ENCODE data around the gene CHPF2.

CHPF2 gene

GRCh38 chr7:151238190-151238810, 6.0 kb downstream of the CHPF2 start:
- TF ChIP-seq, protein P1, sequence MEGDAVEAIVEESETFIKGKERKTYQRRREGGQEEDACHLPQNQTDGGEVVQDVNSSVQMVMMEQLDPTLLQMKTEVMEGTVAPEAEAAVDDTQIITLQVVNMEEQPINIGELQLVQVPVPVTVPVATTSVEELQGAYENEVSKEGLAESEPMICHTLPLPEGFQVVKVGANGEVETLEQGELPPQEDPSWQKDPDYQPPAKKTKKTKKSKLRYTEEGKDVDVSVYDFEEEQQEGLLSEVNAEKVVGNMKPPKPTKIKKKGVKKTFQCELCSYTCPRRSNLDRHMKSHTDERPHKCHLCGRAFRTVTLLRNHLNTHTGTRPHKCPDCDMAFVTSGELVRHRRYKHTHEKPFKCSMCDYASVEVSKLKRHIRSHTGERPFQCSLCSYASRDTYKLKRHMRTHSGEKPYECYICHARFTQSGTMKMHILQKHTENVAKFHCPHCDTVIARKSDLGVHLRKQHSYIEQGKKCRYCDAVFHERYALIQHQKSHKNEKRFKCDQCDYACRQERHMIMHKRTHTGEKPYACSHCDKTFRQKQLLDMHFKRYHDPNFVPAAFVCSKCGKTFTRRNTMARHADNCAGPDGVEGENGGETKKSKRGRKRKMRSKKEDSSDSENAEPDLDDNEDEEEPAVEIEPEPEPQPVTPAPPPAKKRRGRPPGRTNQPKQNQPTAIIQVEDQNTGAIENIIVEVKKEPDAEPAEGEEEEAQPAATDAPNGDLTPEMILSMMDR (IDR thresholded peaks at IDR 0.05; ENCODE audit: insufficient read depth, low read depth, low read length, missing control alignments), result no peak
- no peak overlapping the region for H3K4me3 ChIP-seq (ENCODE audit: low read depth, low read length)
- no peak for DNase-seq (ENCODE audit: low read depth)

- H3K4me3 ChIP-seq (ENCODE audit: low read depth, low read length), result no peak overlapping the region
- no peak for DNase-seq (ENCODE audit: low read depth)
- TF ChIP-seq, protein P1 (IDR thresholded peaks at IDR 0.05; ENCODE audit: insufficient read depth, low read depth, low read length, missing control alignments), result no peak
Observed at GRCh38 chr7:151238924-151239836, 6.9 kb downstream of the CHPF2 start.

DNA sequence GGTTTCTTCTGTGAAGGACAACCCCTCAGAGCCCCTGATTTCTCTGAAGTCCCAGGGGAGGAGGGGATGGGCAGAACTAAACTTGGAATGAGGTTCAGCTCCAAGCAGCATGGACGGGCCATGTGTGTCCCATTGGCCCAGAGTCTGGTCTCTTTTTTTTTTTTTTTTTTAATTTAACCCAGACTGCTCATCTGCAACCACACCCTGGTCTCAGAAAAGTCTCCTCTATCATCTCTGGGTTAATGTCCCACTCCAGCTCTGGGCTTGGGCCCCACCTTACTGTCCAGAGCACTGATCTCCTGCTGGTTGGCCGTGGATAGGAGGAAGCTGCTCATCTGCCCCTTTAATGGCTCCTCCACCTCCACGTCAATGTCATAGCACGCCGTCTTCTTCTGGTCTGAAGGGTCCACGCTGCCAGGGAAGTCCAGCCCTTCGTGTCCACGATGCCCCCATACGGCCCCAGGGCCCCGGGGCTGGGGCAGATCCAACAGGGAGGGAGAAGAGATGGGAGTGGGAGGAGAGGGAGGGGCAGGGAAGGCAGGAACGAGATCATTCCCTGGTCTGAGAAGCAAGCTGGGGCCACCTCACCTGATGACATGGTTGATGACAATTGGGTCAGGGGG, 7.7 kb downstream of the CHPF2 start:
- no peak overlapping the region for H3K4me3 ChIP-seq (ENCODE audit: low read depth, low read length)
- no peak for DNase-seq (ENCODE audit: low read depth)
- TF ChIP-seq, protein P1 (IDR thresholded peaks at IDR 0.05; ENCODE audit: insufficient read depth, low read depth, low read length, missing control alignments), result no peak

DNA sequence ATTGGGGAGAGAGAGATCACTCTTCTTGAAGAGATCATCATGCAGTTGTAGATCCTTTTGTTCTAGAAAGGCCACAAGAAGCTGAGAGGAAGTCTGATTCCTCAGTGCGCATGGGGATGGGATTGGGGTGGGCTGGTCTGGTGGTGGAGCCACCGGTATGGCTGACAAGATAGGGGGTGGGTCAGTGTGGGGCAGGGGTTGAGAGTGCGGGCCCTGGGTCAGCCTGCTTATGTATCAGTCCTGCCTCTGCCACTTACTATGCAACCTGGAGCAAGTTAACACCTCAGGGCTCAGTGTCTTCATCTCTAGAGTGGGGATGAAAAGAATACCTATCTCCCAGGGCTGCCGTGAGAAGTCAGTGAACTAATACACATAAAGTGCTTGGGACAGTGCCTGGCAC, 8.3 kb downstream of the CHPF2 start:
- DNase-seq (ENCODE audit: low read depth), result no peak
- H3K4me3 ChIP-seq (ENCODE audit: low read depth, low read length), result no peak overlapping the region
- TF ChIP-seq, protein P1 (IDR thresholded peaks at IDR 0.05; ENCODE audit: insufficient read depth, low read depth, low read length, missing control alignments), result no peak

- TF ChIP-seq, protein P1 (IDR thresholded peaks at IDR 0.05; ENCODE audit: insufficient read depth, low read depth, low read length, missing control alignments), result no peak
- no peak for DNase-seq (ENCODE audit: low read depth)
- H3K4me3 ChIP-seq (ENCODE audit: low read depth, low read length), result no peak overlapping the region
Observed at GRCh38 chr7:151240942-151241754, 8.9 kb downstream of the CHPF2 start.

DNA sequence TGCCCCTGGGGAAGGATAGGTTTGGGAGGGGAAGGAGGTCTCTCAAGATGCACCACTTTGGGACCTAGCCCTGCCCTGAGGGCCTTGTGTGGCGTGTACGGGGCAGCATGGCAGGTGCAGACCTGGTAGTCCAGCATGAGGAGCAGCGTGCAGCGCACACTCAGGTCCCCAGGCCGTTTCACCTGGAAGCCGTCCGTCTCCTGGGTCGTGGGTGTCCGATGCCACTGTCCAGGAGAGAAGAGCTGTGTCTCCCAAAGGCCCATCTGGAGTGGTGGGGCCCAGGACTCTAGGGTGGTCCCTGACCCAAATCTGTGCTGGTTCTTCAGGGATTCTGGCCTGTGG, 9.4 kb downstream of the CHPF2 start:
- H3K4me3 ChIP-seq (ENCODE audit: low read depth, low read length), result no peak overlapping the region
- TF ChIP-seq, protein P1 (IDR thresholded peaks at IDR 0.05; ENCODE audit: insufficient read depth, low read depth, low read length, missing control alignments), result no peak
- DNase-seq (ENCODE audit: low read depth), result no peak

All from GM12865 (cell line).